ENCODE results near the gene ZSCAN20. TPM values are rescaled to one million over a fixed set of nuclear protein-coding genes. Genes with fewer than 3 reads are reported as not detected.

Gene ZSCAN20
- total RNA-seq, 1 donor, result 6.2 TPM

DNA sequence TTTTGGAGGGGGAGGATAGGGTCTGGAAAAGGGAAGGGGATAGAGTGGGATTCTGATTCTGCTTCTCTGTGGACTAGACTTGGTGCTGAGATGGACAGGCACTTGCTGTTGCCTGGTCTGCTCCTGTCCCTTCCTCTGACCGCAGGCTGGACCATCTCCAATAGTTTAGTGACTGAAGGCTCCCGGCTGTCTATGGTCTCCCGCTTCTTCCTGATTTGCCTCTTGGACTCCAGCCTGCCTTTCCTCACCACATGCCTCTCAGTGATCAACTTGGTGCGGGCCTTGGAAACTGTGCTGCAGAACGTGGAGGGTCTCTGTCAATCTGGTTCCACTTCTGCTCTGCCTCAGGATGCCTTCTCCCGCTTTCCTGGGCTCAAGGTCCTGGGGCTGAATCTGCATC, 6.3 kb upstream of the ZSCAN20 start:
- DNase-seq (ENCODE audit: low read depth), result no peak
- H3K4me3 ChIP-seq (ENCODE audit: low read depth, low read length), result no peak overlapping the region
- TF ChIP-seq, protein P1, sequence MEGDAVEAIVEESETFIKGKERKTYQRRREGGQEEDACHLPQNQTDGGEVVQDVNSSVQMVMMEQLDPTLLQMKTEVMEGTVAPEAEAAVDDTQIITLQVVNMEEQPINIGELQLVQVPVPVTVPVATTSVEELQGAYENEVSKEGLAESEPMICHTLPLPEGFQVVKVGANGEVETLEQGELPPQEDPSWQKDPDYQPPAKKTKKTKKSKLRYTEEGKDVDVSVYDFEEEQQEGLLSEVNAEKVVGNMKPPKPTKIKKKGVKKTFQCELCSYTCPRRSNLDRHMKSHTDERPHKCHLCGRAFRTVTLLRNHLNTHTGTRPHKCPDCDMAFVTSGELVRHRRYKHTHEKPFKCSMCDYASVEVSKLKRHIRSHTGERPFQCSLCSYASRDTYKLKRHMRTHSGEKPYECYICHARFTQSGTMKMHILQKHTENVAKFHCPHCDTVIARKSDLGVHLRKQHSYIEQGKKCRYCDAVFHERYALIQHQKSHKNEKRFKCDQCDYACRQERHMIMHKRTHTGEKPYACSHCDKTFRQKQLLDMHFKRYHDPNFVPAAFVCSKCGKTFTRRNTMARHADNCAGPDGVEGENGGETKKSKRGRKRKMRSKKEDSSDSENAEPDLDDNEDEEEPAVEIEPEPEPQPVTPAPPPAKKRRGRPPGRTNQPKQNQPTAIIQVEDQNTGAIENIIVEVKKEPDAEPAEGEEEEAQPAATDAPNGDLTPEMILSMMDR (IDR thresholded peaks at IDR 0.05; ENCODE audit: insufficient read depth, low read length), result no peak

DNA sequence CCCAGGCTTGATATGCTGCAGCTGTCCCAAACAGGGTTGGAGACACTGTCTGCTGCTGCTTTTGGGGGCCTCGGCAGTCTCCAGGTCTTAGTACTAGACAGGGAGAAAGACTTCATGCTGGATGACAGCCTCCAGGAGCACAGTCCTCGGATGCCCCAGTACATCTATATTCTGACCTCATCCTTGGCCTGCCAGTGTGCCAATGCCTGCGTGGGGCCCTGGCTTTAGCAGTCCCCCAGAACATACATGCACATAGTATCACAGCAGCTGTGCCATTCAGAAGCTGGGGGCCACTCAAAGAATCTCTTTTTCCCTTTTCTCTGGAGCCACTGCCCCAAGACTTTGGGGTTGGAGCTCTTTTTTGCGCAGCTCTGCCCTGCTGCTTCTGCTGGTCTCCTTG, 4.4 kb upstream of the ZSCAN20 start:
- no peak for DNase-seq (ENCODE audit: low read depth)
- no peak overlapping the region for H3K4me3 ChIP-seq (ENCODE audit: low read depth, low read length)
- TF ChIP-seq, protein P1 (IDR thresholded peaks at IDR 0.05; ENCODE audit: insufficient read depth, low read length), result no peak

DNA sequence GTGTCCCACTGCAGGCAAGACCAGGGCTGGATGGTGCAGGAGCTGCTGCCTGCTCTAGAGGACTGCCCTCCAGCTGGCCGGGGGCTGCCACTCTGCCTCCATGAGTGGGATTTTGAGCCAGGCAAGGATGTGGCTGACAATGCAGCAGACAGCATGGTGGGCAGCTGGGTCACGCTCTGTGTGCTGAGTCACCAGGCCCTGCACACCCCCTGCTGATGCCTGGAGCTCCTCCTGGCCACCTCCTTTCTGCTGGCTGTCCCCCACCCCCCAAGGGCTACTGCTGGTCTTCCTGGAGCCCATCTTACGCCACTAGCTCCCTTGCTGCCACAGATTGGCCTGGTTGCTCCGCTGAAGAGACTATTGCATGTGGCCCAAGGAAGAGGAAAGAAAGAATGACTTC, 3.9 kb upstream of the ZSCAN20 start:
- TF ChIP-seq, protein P1 (IDR thresholded peaks at IDR 0.05; ENCODE audit: insufficient read depth, low read length), result no peak
- H3K4me3 ChIP-seq (ENCODE audit: low read depth, low read length), result no peak overlapping the region
- DNase-seq (ENCODE audit: low read depth), result no peak

DNA sequence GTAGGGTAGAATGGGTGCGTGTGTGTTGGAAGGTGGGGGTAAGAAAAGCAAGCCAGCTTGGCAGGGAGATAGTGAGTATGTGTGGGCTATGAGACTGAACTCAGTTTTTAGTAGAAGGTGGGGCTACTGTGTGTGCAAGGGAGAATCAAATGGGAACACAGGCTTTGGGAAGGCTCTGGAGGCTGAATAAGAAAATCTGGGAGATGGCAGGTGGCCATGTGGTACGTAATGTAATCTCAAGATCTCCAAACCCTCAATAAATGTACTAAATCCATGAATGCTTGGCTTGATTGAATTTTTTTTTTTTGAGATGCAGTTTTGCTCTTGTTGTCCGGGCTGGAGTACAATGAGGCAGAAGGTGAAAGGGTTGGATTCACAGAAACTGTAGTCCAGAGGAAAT, 3.5 kb upstream of the ZSCAN20 start:
- DNase-seq (ENCODE audit: low read depth), result peak; percentile 16
- TF ChIP-seq, protein P1 (IDR thresholded peaks at IDR 0.05; ENCODE audit: insufficient read depth, low read length), result no peak
- no peak overlapping the region for H3K4me3 ChIP-seq (ENCODE audit: low read depth, low read length)

DNA sequence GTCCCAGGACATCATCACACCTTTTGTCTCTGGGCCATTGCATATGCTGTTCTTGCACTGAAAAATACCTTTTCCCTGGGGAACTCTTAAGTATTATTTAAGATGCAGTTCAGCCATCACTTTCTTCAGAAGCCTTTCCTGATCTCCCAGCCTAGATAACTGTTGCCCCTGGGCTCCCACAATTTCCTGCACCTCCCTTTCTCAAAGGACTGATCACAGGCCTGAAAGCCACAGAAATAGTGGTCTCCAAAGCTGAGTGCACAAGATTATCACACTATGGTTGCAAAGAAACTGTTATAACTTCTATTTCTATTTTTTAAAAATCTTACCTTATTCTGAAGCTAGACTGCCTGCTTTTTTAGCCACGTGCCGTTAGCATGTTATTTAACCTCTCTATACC, 2.8 kb upstream of the ZSCAN20 start:
- no peak overlapping the region for H3K4me3 ChIP-seq (ENCODE audit: low read depth, low read length)
- TF ChIP-seq, protein P1 (IDR thresholded peaks at IDR 0.05; ENCODE audit: insufficient read depth, low read length), result no peak
- no peak for DNase-seq (ENCODE audit: low read depth)

DNA sequence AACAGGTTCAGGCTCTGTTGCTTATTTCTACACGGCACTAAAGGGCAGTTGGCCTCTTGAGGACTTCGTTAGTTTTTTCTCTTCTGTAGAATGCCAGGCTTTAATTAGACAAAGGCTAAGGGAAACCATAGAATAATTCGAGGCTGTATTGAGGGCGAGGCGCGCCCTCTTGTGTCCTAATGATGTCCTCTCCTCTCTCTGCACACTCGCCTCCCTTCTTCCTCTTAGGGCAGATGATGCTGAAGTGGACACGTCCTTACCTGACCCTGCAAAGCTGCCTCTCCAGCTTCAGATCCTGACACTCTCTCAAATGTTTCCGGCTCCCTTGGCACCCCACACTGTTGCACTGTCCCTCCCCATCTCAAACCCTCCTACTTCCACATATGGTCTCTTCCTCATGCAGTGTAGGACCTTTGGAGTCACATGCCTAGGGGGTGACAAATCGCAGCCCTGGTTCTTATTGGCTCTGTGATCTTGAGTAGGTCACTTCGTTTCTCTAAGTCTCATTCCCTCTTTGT, 1.9 kb upstream of the ZSCAN20 start:
- TF ChIP-seq, protein P1 (IDR thresholded peaks at IDR 0.05; ENCODE audit: insufficient read depth, low read length), result peak; percentile 80
- H3K4me3 ChIP-seq (ENCODE audit: low read depth, low read length), result no peak overlapping the region
- DNase-seq (ENCODE audit: low read depth), result peak; percentile 87

DNA sequence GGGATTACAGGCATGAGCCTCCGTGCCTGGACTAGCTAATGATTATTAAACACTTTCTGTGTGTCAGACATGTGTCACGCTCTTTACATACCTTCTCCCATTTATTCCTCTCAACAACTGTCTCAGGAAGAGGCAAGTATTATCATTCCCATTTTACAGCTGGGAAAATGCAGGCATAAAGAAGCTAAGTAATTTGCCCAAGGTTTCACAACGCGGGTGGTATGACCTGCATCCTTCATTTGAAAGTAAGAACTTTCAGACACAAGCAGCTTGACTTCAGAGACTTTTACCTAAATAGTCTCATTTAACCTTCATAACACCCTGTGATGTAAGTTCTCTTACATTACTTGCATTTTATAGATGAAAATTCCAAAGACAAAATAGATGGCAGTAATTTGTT, 1.0 kb upstream of the ZSCAN20 start:
- DNase-seq (ENCODE audit: low read depth), result no peak
- H3K4me3 ChIP-seq (ENCODE audit: low read depth, low read length), result no peak overlapping the region
- TF ChIP-seq, protein P1 (IDR thresholded peaks at IDR 0.05; ENCODE audit: insufficient read depth, low read length), result no peak
